Mucosa of descending colon (tissue), 3 donors: ENCODE data around the gene GNRH2. TPM values are rescaled to one million over a fixed set of nuclear protein-coding genes. Genes with fewer than 3 reads are reported as not detected.
A peak's percentile ranks its signal among the peaks of the same experiment; 100 is the strongest.

Experiments used
- ATAC-seq: fragments of 200-7000 bp; cut with Tn5 transposase; one replicate; pipeline ENCODE4 v1.9.1; 2020; ENCODE audit warnings: mild to moderate bottlenecking, moderate library complexity
- DNase-seq, 3 donors: peaks; one replicate each; pipeline ENCODE4 v3.0.0-alpha.2; 2020
- H3K36me3 ChIP-seq: fragments of 200-600 bp; one replicate; pipeline ENCODE4 v1.8.0; 2021; ENCODE audit warnings: low read depth, mild to moderate bottlenecking
- H3K4me1 ChIP-seq: fragments of 200-600 bp; one replicate; pipeline ENCODE4 v1.8.0; 2021; ENCODE audit warnings: low read depth, mild to moderate bottlenecking
- H3K4me3 ChIP-seq: fragments of 200-600 bp; one replicate; pipeline ENCODE4 v1.8.0; 2021; ENCODE audit warnings: mild to moderate bottlenecking
- H3K9me3 ChIP-seq: fragments of 200-600 bp; one replicate; pipeline ENCODE4 v1.8.0; 2021; ENCODE audit warnings: mild to moderate bottlenecking
- CTCF ChIP-seq: fragments of 200-600 bp; IDR thresholded peaks from one replicate; pipeline ENCODE4 v1.8.0; 2022; ENCODE audit warnings: antibody characterized with exemption, mild to moderate bottlenecking
- intact Hi-C, 2 donors: fragments of 100-400 bp; cut with DNase I in 1 of 2; cut with micrococcal nuclease in 1 of 2; formaldehyde crosslinking; loops; one replicate each; pipeline versions ENCODE4 v1.11.0 to v1.11.1; 2022; cut with DNase I, micrococcal nuclease
- total RNA-seq, 3 donors: library from RNA; stranded (reverse); fragmentation: NEBNext Ultra II Directional in 2 of 3; extraction: Animal tissue kit (Norgen Biotek cat#: 25700) in 2 of 3; gene quantifications; one replicate each; pipeline versions ENCODE4 v1.2.1 to v1.2.4, GENCODE V29; 2021 to 2023
- donor health status: DM: no; HTN: no; CAD: no; lungs with moderate emphysema.
- donor health status: DM: no; HTN: no; CAD: no.
- donor health status: DM: no; HTN: yes; CAD: no.

The GNRH2 gene
- total RNA-seq, 3 donors from 2014 or later = 1.1 TPM; not detected in 2

DNA sequence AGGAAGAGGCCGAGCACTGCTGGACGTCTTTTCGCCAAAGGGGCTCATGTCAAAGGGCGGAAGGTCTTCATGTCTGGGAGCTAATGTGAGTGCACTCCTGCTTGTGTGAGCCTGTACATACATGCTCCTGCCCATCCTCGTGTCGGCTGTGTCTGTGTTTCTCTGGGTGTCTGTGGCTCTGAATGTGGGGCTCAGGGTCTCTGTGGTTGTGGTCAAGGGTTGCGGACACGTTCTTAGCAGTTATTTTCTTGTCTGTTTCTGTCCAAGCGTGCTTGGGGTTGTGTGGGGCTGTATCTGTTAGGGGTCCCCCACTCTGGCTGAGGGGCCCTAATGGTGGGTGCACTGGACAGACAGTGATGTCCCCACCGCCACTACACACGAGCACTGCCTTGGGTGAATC is 38.2 kb downstream of the GNRH2 start:
- Histone ChIP-seq H3K36me3 (no peaks in the 10 kb centered on the region), H3K9me3 (no peaks in the 10 kb centered on the region), H3K4me1 (peaks cover 10% of the 10 kb centered on the region), H3K4me3 (no peak overlapping the region)
- intact Hi-C loops = no loop called here
- no peak for TF ChIP-seq CTCF
- DNase-seq (no peak), ATAC-seq (no peak)

DNA sequence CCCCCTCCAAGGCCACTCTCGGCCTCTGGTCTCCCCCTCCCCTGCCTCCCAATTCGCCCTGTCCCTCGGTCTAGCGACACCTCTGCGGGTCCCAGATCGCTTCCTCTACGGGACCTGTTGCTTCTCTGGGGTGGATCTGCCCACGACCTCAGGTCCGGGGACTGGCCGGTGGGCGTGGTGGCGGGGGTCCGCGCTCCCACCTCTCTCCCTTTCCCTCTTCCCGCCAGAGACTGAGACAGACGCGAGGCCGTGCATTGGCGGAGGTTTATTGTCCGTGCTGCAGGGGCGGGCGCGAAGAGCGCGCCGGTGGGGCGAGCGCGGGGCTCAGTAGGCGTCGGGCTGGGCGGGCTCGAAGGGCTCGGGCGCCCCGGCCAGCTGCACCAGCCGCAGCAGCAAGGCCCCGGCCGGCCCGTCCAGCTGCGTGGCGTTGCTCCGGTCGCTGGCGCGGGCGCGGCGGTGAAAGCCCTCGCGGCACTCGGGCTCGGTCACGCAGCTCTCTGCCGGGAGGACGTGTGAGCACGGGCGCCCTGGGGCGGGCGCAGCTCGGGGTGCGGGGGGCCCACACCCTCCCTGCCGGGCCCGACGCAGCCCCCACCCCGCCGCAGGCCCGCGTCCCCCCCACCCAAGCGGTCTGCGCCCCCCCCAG is 39.0 kb downstream of the GNRH2 start:
- H3K9me3 ChIP-seq = no peaks in the 10 kb centered on the region
- no peak for TF ChIP-seq CTCF
- peaks cover 10% of the 10 kb centered on the region for H3K4me1 ChIP-seq
- DNase-seq = no peak
- no peak for ATAC-seq
- no peaks in the 10 kb centered on the region for H3K36me3 ChIP-seq
- intact Hi-C loops = no loop called here
- H3K4me3 ChIP-seq = no peak overlapping the region

- Histone ChIP-seq H3K4me3 (no peak overlapping the region), H3K9me3 (no peaks in the 10 kb centered on the region), H3K36me3 (no peaks in the 10 kb centered on the region), H3K4me1 (peaks cover 10% of the 10 kb centered on the region)
- ATAC-seq (no peak), DNase-seq (peak in 1 of 3 donors; percentile 26)
- TF ChIP-seq CTCF = no peak
- intact Hi-C loops = no loop called here
Observed at GRCh38 chr20:3082955-3083952, 39.8 kb downstream of the GNRH2 start.

GRCh38 chr20:3084283-3084985 is 41.0 kb downstream of the GNRH2 start, which contains the start of gene AVP:
AVP (minus strand) TSS chr20:3084724; CDS start chr20:3084674, 50 bp downstream.
- ATAC-seq (no peak), DNase-seq (no peak)
- Histone ChIP-seq H3K36me3 (no peaks in the 10 kb centered on the region), H3K4me1 (peaks cover 10% of the 10 kb centered on the region), H3K4me3 (no peak within 1 kb of the TSS), H3K9me3 (no peaks in the 10 kb centered on the region)
- TF ChIP-seq CTCF = no peak
- intact Hi-C loops = no loop called here

GRCh38 chr20:3084986-3085360 is 41.6 kb downstream of the GNRH2 start:
- DNase-seq = no peak
- intact Hi-C loops = no loop called here

More at GRCh38 chr20:3084986-3085360, 41.6 kb downstream of the GNRH2 start:
- Histone ChIP-seq H3K4me3 (no peak overlapping the region), H3K4me1 (peaks cover 10% of the 10 kb centered on the region), H3K36me3 (no peaks in the 10 kb centered on the region), H3K9me3 (no peaks in the 10 kb centered on the region)
- no peak for TF ChIP-seq CTCF
- ATAC-seq = no peak
